IMR-90 (cell line): ENCODE results near the gene SOX8.

Source experiments
- BHLHE40 ChIP-seq: fragments of 150-350 bp; IDR thresholded peaks from 2 replicates; pipeline ENCODE4 v1.6.1; 2016; ENCODE audit warnings: mild to moderate bottlenecking, low read depth, low read length
- CEBPB ChIP-seq: IDR thresholded peaks from 2 replicates; pipeline ENCODE4 v1.6.1; 2012; ENCODE audit warnings: low read depth, low read length, improper control_type of control experiment
- CHD1 ChIP-seq: IDR thresholded peaks from 2 replicates; pipeline ENCODE4 v1.6.1; 2012; ENCODE audit warnings: low read depth, low read length, improper control_type of control experiment
- FOS ChIP-seq: fragments of 150-350 bp; IDR thresholded peaks from 2 replicates; pipeline ENCODE4 v1.6.1; 2016; ENCODE audit warnings: low read depth, low read length
- MAZ ChIP-seq: IDR thresholded peaks from 2 replicates; pipeline ENCODE4 v1.6.1; 2012; ENCODE audit warnings: low read depth, mild to moderate bottlenecking, low read length, improper control_type of control experiment, moderate library complexity, borderline replicate concordance
- MXI1 ChIP-seq: IDR thresholded peaks from 2 replicates; pipeline ENCODE4 v1.6.1; 2012; ENCODE audit warnings: low read depth, mild to moderate bottlenecking, low read length, moderate library complexity, borderline replicate concordance
- POLR2A ChIP-seq: IDR thresholded peaks from 2 replicates; pipeline ENCODE4 v1.6.1; 2012; ENCODE audit warnings: mild to moderate bottlenecking, low read depth, low read length
- RAD21 ChIP-seq: IDR thresholded peaks from 2 replicates; pipeline ENCODE4 v1.6.1; 2012; ENCODE audit warnings: low read length, improper control_type of control experiment
- RCOR1 ChIP-seq: IDR thresholded peaks from 2 replicates; pipeline ENCODE4 v1.6.1; 2012; ENCODE audit warnings: mild to moderate bottlenecking, low read length, improper control_type of control experiment; ENCODE audit not compliant: insufficient replicate concordance
- RFX5 ChIP-seq: IDR thresholded peaks from 2 replicates; pipeline ENCODE4 v1.8.0; 2012; ENCODE audit warnings: low read depth, mild to moderate bottlenecking, low read length, moderate library complexity
- TF ChIP-seq, protein P1 (sequence below): conservative IDR thresholded peaks from 2 replicates; pipeline ENCODE4 v1.5.1; 2012; ENCODE audit warnings: mild to moderate bottlenecking, low read depth, low read length, improper control_type of control experiment
- TF ChIP-seq, protein P2 (sequence below): fragments of 150-350 bp; IDR thresholded peaks from 2 replicates; pipeline ENCODE4 v1.6.1; 2017; ENCODE audit warnings: mild to moderate bottlenecking, antibody characterized with exemption, low read length, low read depth

DNA sequence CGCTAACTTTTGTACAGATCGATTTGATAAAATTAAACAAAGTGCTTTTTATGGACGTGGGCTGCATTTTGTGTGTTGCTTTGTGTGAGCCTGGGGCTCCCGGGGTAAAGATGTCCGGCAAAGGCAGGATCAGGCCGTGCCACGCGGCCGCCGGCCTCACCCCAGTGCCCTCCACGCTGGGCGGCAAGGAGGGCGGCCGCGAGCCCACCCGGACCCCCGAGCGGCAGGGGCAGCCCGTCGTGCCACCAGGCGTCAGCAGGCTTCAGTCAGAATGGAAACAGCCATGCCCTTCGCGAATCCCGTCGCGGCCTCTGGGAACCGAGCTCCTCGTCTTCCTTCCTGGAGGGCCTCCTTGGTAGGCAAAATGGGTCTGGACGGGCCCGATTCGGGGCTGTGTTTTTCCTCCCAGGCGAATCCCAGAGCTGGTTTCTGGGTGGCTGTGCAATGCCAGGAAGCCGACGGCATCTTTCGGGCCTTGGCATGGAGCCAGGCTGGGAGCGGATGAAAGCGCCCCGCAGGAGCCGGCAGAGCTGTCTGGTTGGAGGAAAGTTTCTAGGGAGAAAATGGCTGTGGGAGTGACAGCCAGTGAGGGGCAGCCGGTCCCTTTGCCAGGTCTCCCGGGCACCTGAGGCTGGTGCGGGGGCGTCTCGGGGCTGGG, 5.5 kb downstream of the SOX8 start:
- TF ChIP-seq, protein P1, sequence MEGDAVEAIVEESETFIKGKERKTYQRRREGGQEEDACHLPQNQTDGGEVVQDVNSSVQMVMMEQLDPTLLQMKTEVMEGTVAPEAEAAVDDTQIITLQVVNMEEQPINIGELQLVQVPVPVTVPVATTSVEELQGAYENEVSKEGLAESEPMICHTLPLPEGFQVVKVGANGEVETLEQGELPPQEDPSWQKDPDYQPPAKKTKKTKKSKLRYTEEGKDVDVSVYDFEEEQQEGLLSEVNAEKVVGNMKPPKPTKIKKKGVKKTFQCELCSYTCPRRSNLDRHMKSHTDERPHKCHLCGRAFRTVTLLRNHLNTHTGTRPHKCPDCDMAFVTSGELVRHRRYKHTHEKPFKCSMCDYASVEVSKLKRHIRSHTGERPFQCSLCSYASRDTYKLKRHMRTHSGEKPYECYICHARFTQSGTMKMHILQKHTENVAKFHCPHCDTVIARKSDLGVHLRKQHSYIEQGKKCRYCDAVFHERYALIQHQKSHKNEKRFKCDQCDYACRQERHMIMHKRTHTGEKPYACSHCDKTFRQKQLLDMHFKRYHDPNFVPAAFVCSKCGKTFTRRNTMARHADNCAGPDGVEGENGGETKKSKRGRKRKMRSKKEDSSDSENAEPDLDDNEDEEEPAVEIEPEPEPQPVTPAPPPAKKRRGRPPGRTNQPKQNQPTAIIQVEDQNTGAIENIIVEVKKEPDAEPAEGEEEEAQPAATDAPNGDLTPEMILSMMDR = no peak
- no peak for TF ChIP-seq RCOR1
- TF ChIP-seq RAD21 = no peak
- TF ChIP-seq POLR2A = no peak
- TF ChIP-seq MXI1 = no peak
- no peak for TF ChIP-seq FOS
- TF ChIP-seq, protein P2, sequence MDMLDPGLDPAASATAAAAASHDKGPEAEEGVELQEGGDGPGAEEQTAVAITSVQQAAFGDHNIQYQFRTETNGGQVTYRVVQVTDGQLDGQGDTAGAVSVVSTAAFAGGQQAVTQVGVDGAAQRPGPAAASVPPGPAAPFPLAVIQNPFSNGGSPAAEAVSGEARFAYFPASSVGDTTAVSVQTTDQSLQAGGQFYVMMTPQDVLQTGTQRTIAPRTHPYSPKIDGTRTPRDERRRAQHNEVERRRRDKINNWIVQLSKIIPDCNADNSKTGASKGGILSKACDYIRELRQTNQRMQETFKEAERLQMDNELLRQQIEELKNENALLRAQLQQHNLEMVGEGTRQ = no peak
- no peak for TF ChIP-seq CEBPB
- no peak for TF ChIP-seq BHLHE40
- no peak for TF ChIP-seq RFX5
- no peak for TF ChIP-seq MAZ
- no peak for TF ChIP-seq CHD1
